ENCODE results near the gene MSRB3.
"Not testable (repeated sequence)": the region's sequence is repeated elsewhere in the genome, so short reads cannot be mapped to it uniquely, and the experiment has no call there.

Gene MSRB3

DNA sequence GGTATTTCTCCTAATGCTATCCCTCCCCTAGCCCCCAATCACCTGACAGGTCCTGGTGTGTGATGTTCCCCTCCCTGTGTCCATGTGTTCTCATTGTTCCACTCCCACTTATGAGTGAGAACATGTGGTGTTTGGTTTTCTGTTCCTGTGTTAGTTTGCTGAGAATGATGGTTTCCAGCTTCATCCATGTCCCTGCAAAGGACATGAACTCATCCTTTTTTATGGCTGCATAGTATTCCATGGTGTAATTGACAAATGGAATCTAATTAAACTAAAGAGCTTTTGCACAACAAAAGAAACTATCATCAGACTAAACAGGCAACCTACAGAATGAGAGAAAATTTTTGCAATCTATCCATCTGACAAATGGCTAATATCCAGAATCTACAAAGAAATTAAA, 178.9 kb downstream of the MSRB3 start:
- not testable (repeated sequence) for DNase-seq (ENCODE audit: low spot score)

DNA sequence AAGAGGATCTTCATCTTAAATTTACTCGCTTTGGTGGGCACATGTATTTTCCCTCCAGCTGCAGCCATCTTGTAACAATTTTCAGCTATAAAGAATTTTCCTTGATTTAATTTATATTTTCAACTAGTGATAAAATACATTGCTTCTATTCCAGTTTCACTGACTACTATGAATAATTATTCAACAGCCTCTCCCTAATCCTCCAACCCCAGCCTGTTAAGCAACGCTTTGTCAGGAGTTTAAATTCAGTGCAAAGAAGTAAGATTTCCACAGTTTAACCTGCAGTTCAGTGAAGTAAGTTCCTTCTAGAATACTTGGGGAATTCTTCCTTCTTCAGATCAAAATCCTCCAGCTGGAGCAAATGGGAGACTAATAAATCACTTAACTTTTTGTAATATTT, 180.2 kb downstream of the MSRB3 start:
- no peak for DNase-seq (ENCODE audit: low spot score)

DNA sequence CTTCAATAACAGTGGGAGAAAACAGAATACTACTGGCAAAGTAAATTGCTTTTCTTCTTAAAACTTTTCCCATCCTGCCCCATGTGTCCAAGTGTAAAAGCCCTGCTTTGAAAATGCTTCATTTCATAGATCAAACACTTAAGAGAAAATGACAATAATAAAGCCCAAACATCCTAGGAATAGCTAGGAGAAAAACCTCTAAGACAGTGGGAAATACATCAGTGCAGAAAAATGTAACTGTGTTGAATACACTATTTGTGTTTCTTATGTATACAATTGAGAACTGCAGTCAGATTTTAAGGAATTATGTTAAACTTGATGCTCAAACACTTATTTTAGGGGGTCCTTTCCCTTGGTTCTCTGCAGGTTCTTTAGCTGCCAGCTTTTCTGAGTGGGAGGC, 181.1 kb downstream of the MSRB3 start:
- no peak for DNase-seq (ENCODE audit: low spot score)

DNA sequence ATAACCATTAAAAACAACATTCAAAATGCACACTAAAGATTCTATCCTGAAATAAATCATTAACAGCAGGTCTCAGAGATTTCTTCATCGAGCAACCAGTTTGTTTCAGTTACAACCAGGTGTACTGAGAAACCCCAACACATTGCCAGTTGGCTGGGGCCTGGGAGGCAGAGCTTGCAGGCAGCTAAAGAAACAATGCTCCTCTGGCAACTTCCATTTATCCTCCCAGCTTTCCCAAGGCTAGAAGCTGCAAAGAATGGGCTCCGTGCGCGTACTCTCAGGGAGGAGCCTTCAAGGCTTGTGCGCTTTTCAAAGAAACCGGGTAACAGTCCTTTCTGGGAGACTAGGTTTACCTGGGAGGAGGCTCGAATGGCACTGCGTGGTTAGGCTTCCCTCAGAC, 181.6 kb downstream of the MSRB3 start:
- DNase-seq (ENCODE audit: low spot score) = no peak

DNA sequence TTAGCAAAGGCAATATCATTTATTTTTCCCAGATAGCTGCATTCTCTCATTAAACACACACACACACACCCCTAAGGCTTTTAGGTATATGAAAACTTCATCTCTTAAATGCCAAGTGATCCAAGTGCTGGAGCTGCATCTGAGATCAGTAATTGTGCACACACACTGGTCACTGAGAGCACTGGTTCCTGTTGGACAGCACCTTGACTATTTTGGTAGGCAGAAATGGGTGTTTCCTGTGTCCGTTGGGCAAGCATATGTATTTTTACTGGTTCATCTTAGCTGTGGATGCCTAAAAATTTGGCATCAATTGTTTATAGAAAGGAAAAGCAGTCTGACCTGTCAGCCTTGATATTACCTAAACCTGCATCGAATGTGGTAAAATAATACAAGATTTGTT, 182.5 kb downstream of the MSRB3 start:
- DNase-seq (ENCODE audit: low spot score) = no peak

DNA sequence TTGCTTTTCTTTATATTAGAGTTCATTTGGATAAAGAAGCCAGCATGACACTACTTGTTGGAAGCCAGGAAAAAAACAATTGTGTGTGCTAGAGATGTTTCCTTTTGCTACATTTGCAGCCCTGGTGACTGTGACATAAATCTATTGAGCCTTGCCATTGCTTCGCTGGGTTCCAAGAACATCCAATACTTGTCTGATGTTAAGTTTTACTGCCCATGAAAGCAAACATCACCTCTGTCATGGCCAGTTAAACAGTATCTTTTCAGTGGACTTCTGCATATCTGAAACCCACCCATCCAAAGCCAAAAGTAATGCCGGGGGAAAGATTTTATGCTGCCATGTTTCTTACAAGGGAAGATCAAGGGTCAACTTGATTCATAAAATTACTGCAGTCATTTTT, 184.0 kb downstream of the MSRB3 start:
- DNase-seq (ENCODE audit: low spot score) = no peak

DNA sequence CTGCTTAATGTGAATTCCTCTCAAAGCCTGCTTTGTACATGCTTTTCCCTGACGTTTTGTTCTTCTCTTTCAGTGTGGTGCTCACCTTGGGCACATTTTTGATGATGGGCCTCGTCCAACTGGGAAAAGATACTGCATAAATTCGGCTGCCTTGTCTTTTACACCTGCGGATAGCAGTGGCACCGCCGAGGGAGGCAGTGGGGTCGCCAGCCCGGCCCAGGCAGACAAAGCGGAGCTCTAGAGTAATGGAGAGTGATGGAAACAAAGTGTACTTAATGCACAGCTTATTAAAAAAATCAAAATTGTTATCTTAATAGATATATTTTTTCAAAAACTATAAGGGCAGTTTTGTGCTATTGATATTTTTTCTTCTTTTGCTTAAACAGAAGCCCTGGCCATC, 184.6 kb downstream of the MSRB3 start:
- no peak for DNase-seq (ENCODE audit: low spot score)

DNA sequence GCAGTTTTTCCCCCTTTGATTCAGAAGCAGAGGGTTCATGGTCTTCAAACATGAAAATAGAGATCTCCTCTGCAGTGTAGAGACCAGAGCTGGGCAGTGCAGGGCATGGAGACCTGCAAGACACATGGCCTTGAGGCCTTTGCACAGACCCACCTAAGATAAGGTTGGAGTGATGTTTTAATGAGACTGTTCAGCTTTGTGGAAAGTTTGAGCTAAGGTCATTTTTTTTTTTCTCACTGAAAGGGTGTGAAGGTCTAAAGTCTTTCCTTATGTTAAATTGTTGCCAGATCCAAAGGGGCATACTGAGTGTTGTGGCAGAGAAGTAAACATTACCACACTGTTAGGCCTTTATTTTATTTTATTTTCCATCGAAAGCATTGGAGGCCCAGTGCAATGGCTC, 185.1 kb downstream of the MSRB3 start:
- DNase-seq (ENCODE audit: low spot score) = no peak

DNA sequence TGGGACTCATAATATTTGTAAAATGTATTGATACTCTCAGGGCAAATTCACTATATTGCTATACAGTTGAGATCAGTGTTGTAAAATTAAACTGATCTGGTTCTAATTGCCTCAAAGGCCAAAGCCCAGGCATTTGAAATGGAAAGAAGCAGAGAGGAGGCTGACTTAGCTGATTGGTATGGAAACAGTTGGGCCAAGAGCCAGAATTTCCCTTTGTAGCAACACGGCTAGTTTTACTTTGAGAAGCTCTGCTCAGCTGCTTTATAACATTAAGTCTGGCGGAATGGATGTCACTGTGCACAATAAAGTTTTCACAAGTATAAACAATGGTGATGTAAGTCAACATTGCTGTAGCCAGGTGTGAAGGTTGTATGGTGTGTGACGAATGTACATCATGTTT, 186.4 kb downstream of the MSRB3 start:
- peak; percentile 30 for DNase-seq (ENCODE audit: low spot score)

DNA sequence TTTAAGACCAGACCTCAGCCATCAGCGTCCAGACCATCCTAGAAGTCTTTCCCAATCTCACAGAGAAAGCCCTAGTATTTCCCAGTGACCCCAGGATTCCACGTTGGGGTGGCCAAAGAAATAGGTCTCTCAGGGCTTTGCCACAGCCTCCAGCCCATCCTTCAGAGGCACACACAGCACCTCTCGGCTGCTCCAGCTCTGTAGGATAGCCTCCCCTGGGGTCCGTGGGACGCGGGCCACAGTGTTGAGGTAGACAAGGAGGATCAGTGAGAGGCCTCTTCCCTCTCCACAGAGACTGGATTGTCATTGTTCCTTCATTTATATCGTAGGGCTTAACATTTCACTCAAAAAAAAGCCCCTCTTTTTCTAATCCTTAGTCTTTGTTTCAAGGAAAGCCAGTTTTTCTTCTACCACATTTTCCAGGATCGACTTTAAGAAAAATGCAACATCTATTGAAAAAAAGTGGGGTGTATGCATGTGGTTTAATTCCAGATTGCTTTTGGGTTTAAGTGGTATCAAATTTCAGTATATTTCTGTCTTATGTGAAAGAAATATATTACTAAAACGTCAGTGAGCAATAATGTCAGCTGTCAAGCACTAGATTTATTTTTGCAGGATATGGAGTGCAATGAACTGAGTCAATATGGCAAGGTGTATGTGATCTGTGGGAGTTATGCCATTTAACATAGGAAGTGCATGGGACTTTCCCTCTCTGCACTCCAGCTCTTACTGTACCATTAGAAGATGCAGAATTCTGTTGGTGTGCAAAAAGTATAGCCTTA, 187.5 kb downstream of the MSRB3 start:
- no peak for DNase-seq (ENCODE audit: low spot score)

DNA sequence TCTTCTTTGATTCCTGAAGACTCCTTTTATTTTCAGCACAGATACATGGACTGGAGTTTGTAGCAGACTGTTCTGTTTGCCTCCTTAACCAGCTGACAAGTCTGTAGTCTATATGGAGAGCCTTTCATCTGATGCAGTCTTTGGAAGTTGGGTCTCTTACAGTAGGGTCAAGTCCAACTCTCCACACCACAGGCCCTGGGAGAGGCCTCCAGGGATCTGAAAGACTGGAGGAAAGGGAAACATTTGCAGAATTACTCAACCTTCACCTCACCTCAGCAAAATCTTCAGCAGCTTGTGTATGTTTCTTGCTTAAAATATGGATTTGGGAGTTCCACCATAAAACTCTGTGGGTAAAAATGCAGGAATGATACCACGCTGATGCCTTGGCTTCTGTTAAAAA, 188.4 kb downstream of the MSRB3 start:
- DNase-seq (ENCODE audit: low spot score) = no peak

DNA sequence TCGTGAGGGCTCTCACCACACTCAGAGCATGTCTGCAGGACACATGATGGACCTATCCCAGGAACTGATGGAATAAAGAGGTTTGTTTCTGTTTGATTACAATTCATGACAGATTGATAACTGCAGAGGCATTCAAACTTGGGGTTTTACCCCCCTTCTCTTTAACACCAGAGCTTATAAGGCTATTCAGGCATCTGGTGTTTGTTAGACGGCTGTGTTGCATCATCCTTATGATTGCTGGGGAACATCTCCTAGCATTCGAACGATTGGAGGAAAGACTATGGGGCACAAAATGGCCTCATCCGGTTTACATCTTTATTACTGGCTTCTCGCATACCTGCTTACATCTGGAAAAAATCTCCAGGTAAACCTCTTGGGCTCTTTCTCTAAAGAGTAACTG, 191.8 kb downstream of the MSRB3 start:
- no peak for DNase-seq (ENCODE audit: low spot score)

DNA sequence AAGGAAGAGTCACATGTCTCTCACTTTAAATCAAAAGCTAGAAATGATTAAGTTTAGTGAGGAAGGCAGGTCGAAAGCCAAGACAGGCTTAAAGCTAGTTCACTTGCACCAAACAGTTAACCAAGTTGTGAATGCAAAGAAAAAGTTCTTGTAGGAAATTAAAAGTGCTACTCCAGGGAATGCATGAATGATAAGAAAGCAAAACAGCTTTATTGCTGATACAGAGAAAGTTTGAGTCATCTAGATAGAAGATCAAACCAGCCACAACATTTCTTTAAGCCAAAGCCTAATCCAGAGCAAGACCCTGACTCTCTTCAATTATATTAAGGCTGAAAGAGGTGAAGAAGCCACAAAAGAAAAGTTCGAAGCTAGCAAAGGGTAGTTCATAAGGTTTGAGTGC, 193.6 kb downstream of the MSRB3 start:
- no peak for DNase-seq (ENCODE audit: low spot score)

DNA sequence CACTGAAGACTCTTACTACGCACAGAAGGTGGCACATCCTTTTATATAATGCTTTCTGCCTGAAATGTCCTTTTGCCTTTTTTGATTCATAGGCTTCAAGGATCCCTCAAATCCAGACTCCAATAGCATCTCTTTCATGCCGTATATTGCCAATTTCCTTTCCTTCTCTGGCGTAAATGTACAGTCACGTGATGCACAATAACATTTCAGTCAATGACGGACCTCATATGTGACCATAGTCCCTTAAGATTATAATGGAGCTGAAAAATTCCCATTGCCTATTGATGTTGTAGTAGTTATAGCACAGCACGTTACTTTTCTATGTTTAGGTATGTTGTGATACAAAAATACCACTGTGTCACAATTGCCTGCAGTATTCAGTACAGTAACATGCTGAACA, 196.3 kb downstream of the MSRB3 start:
- no peak for DNase-seq (ENCODE audit: low spot score)

DNA sequence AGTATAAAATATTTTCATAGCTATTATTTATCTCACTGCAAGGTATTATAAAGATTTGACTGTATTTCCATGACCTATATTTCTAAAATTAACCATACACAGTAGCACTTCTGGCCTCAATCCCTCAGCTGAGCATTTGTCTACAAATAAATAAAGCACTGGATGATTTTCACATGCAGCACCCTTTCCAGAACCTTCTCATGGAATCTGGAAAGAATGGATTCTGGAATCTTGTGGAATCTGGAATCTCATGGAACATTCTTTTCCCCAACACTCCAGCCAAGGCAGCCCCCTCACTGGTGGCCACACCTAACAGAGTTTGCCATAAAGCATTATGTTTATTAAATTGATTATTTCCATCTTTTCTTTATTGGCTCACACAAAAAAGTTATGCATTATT, 199.2 kb downstream of the MSRB3 start:
- DNase-seq (ENCODE audit: low spot score) = no peak

DNA sequence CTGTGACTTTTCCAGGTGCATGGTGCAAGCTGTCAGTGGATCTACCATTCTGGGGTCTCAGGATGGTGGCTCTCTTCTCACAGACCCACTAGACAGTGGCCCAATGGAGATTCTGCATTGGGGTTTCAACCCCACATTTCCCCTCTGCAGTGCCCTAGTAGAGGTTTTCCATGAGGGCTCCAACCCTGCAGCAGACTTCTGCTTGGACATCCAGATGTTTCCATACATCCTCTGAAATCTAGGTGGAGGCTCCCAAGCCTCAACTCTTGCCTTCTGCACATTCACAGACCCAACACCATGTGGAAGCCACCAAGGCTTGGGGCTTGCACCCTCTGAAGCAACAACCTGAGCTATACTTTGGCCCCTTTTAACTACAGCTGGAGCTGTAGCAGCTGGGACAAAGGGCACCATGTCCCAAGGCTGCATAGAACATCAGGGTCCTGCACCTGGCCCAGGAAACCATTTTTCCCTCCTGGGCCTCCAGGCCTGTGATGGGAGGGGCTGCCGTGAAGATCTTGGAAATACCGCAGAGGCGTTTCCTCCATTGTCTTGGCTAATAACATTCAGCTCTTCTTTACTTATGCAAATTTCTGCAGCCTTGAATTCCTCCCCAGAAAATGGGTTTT, 205.5 kb downstream of the MSRB3 start:
- DNase-seq (ENCODE audit: low spot score) = not testable (repeated sequence)

DNA sequence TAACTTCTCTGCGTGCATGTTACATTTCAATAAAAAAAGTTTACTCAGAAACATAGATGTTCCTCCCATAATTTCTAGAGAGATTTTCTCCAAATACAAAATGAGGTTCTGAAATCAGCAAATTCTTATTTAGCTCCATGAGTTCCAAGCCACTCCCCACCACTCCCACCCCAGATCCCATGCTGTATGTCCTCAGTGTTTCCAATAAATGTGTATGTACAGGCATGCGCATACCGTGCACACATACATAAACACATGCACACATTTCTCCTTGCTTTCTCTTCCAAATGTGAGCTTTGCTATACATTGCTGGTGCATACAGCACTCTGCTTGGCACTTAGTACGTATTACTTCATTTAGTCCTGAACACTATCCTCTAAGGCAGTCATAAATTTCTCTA, 209.7 kb downstream of the MSRB3 start:
- DNase-seq (ENCODE audit: low spot score) = no peak

DNA sequence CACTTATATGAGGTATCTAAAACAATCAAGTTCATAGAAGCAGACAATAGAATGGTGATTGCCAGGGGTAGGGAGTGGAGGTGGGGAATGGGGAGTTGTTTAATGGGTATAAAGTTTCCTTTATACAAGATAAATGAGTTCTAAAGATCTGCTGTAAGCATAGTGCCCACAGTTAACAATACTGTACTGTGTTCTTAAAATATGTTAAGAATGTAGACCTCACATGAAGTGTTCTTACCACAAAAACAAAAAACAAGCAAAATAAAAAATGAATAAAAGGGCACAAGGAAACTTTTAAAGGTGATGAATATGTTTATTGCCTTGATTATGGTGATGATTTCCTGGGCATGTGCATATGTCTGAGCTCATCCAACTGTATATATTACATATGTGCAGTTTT, 211.8 kb downstream of the MSRB3 start:
- no peak for DNase-seq (ENCODE audit: low spot score)

DNA sequence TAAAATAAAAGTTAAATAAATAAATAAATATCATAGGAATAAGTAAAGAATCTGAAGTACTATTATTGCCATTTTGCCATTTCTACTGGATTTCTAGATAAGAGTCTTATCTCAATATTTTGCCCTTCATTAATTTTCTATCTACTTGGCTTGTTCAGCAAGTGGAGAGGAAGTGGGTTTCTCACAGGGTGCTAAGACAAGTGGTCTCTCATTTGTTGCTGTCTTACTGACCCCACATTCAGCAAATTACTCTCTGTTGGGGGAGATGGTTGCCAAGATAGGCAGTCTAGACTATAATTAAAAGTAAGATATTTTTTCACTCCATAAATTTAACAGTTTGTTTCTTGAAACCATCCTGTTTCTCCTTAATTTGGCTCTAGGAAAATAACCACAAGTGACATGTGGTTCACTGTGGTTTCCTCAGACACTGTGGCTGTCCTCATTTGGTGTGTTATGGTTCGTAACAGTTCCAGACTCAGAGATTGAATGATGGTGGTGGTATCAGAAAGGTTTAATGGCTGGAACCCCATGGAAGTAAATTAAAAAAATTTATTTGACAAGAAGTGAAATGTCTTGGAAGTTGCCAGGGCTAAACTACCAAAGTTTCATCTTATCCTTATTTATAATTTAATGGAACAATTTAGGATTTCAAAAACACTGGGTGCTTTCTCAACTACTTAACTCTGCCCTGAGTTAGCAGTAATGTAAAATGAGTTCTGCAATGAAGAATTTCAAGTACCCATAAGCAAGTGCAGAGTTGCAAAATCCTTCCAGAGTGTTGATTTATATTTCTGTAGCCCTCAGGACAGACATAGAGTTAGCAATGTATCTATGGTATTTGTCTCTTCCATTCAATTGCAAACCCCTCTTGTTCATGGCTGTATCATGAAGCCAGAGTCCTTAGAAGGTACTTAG, 214.8 kb downstream of the MSRB3 start:
- DNase-seq (ENCODE audit: low spot score) = no peak

DNA sequence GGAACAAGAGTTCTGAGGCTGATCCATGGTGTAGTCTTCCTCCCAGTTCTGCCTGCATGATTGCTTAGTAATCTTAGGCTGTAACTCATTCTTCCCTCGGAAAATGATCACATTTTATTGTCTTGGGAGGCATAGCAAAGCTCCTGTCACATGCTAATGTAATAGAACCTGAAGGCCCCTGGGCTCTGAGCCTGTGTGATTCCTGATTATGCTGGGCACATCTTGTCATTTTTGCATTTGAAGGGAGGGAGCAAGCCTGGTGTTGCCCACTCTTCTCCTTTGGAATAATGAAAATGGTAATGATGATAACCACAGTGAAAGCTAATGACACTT, 215.4 kb downstream of the MSRB3 start:
- no peak for DNase-seq (ENCODE audit: low spot score)

DNA sequence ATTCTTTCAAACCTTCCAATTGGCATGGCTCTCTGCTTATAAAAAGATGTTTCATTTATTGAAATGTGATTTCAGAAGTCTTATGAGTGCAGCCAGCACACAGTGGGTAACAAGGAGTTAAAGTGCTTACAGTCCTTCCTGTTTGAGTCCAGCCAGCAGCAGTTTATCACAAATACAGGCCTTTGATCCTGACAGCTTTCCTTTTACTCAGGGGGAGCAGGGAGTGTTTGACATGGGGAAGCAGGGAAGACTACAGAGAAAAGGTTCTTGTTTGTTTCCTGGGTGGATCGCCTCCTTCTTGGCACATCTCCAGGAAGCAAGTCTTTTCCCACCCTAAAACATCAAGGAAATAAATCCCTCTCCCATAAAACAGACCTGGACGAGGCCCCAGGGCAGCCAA, 216.1 kb downstream of the MSRB3 start:
- DNase-seq (ENCODE audit: low spot score) = no peak

DNA sequence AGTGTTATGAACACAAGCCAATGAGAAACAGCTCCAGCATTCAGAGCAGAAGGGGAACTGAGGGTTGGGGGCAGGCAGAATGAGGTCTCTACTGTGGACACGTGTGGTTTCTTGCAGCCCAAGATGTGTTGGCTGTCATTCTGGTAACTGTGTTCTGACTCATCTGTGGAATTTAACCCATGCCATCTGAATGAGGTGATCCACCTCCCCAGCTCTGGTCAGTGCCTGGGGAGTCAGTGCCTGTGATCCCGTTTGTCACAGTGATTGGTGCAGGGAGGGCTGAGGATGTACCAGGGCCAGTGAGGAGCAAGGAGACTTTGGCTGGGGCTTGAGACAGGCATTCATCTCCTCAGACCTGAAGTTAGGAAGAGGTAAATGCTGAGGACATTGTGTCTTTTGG, 216.8 kb downstream of the MSRB3 start:
- DNase-seq (ENCODE audit: low spot score) = peak; percentile 24

DNA sequence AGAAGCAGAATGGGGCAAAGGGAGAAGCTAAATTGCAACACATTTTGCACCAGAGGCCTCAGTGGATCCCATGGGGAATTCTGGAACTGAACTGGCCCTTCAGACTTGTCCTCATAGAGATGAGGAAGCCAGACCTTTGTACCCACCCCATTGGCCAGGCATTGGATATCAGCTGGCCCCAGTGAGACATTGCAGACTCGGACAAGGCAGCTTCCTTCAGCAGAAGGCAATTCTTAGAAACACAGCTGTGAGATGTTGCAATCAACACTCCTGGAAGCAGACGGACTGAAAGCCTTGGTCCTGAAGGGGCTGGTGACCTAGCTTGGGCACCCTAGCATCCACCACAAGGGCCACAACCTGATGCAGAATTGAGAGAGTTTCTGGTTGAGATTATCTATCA, 218.1 kb downstream of the MSRB3 start:
- DNase-seq (ENCODE audit: low spot score) = no peak

Data from hepatic stellate cell (primary cell).